Calu3 (cell line): ENCODE results near the gene CLDN20. TPM values are rescaled to one million over a fixed set of nuclear protein-coding genes. Genes with fewer than 3 reads are reported as not detected.

ENCODE experiments used
- BruUV-seq: library from RNA; stranded (reverse); fragments of 400-500 nt; replicated peaks from 2 replicates; lab custom pipeline; 2021; lab: Mats Ljungman, UMichigan
- CTCF ChIA-PET: fragments of 300-600 bp; sonication (Branson Sonifier 250); formaldehyde crosslinking; loops from one replicate; lab custom pipeline; 2022; ENCODE audit warnings: antibody characterized with exemption; lab: Charles Lee
- DNase-seq: peaks from one replicate; pipeline ENCODE4 v3.0.0; 2022
- H3K27ac Mint-ChIP-seq: one replicate; pipeline ENCODE4 v1.8.0; 2022; ENCODE audit warnings: mixed read lengths; ENCODE audit not compliant: unreplicated experiment
- H3K27me3 Mint-ChIP-seq: one replicate; pipeline ENCODE4 v1.8.0; 2022; ENCODE audit warnings: mixed read lengths; ENCODE audit not compliant: unreplicated experiment
- H3K36me3 Mint-ChIP-seq: one replicate; pipeline ENCODE4 v1.8.0; 2022; ENCODE audit warnings: mild to moderate bottlenecking, moderate library complexity, mixed read lengths; ENCODE audit not compliant: insufficient read depth, unreplicated experiment
- H3K4me1 Mint-ChIP-seq: one replicate; pipeline ENCODE4 v1.8.0; 2022; ENCODE audit warnings: mild to moderate bottlenecking, low read depth, mixed read lengths; ENCODE audit not compliant: unreplicated experiment
- H3K4me3 Mint-ChIP-seq: one replicate; pipeline ENCODE4 v1.8.0; 2022; ENCODE audit warnings: mild to moderate bottlenecking, low read depth, moderate library complexity, mixed read lengths; ENCODE audit not compliant: unreplicated experiment
- H3K9me3 Mint-ChIP-seq: one replicate; pipeline ENCODE4 v1.8.0; 2022; ENCODE audit warnings: low read depth, mixed read lengths; ENCODE audit not compliant: unreplicated experiment
- intact Hi-C: fragments of 100-400 bp; cut with micrococcal nuclease; formaldehyde crosslinking; loops from one replicate; pipeline ENCODE4 v1.10.0; 2022; ENCODE audit not compliant: unreplicated experiment
- total RNA-seq: library from RNA; stranded (reverse); gene quantifications from 2 replicates; pipeline ENCODE4 v1.2.3, GENCODE V29; 2022
- TF ChIP-seq, protein P1 (sequence below): fragments of 200-600 bp; IDR thresholded peaks from one replicate; pipeline ENCODE4 v1.8.0; 2022; ENCODE audit warnings: antibody characterized with exemption; ENCODE audit not compliant: unreplicated experiment

The CLDN20 gene
- total RNA-seq, 1 experiment from 2014 or later: not detected

DNA sequence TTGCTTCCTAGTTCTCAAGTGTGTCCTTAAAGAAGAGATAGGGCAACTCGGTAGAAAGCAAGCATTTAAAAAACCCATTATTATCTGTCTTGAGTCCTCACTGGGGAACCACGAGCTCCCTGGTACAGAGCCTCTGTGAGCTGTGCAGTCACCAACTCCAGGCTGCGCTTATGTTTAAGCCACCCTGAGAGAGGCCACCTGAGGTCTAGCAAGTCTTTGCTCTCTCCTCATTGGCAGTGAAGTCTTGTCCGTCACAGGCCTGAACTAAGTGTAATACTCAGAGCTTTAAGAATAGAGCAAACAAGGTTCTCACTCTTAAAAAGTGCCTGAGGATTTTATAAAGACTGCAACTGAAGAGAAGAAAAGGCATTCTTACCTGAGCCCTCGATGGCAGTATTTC, 3.9 kb upstream of the CLDN20 start:
- Mint-ChIP-seq H3K27me3 (no peaks in the 10 kb centered on the region), H3K27ac (no peak overlapping the region), H3K4me3 (no peak overlapping the region), H3K9me3 (no peaks in the 10 kb centered on the region), H3K36me3 (peaks cover 20% of the 10 kb centered on the region), H3K4me1 (no peaks in the 10 kb centered on the region)
- intact Hi-C loops: no loop called here
- no peak for DNase-seq
- TF ChIP-seq, protein P1, sequence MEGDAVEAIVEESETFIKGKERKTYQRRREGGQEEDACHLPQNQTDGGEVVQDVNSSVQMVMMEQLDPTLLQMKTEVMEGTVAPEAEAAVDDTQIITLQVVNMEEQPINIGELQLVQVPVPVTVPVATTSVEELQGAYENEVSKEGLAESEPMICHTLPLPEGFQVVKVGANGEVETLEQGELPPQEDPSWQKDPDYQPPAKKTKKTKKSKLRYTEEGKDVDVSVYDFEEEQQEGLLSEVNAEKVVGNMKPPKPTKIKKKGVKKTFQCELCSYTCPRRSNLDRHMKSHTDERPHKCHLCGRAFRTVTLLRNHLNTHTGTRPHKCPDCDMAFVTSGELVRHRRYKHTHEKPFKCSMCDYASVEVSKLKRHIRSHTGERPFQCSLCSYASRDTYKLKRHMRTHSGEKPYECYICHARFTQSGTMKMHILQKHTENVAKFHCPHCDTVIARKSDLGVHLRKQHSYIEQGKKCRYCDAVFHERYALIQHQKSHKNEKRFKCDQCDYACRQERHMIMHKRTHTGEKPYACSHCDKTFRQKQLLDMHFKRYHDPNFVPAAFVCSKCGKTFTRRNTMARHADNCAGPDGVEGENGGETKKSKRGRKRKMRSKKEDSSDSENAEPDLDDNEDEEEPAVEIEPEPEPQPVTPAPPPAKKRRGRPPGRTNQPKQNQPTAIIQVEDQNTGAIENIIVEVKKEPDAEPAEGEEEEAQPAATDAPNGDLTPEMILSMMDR: no peak
- CTCF ChIA-PET: no interaction called here
- BruUV-seq: no TSS peak

GRCh38 chr6:155260686-155261085, 3.1 kb upstream of the CLDN20 start:
- intact Hi-C loops: no loop called here
- no peaks in the 10 kb centered on the region for H3K27me3 Mint-ChIP-seq
- peaks cover 15% of the 10 kb centered on the region for H3K36me3 Mint-ChIP-seq
- BruUV-seq: no TSS peak
- TF ChIP-seq, protein P1: no peak
- H3K9me3 Mint-ChIP-seq: no peaks in the 10 kb centered on the region
- CTCF ChIA-PET: no interaction called here
- H3K4me3 Mint-ChIP-seq: no peak overlapping the region
- no peak for DNase-seq
- no peaks in the 10 kb centered on the region for H3K4me1 Mint-ChIP-seq
- no peak overlapping the region for H3K27ac Mint-ChIP-seq

- TF ChIP-seq, protein P1: no peak
- intact Hi-C loops: no loop called here
- BruUV-seq: no TSS peak
- no peak for DNase-seq
- Mint-ChIP-seq H3K27ac (no peak overlapping the region), H3K27me3 (no peaks in the 10 kb centered on the region), H3K4me1 (no peaks in the 10 kb centered on the region), H3K36me3 (peaks cover 11% of the 10 kb centered on the region), H3K4me3 (no peak overlapping the region), H3K9me3 (no peaks in the 10 kb centered on the region)
- CTCF ChIA-PET: no interaction called here
Observed at GRCh38 chr6:155261111-155261900, 2.5 kb upstream of the CLDN20 start.

DNA sequence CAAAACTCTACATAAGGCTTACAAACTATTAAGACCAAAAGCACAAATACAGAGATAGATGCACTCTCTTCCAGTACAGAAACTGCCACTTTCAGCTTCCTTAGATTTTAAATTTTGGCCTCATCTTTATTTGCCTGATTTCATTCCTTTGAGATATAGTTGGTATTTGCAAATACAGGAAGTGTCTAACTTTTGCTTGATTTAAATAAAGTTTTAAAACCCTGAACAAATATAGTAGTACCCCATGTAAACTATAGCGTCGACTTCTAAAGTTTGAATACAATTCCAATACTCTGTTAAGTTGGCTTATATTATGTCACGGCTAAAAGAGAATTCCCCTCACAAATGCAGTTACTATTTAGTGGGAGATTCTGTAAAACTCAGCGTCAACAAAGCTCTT, 1.2 kb upstream of the CLDN20 start:
- CTCF ChIA-PET: no interaction called here
- H3K27ac Mint-ChIP-seq: no peak overlapping the region
- no peaks in the 10 kb centered on the region for H3K9me3 Mint-ChIP-seq
- peaks cover 3% of the 10 kb centered on the region for H3K36me3 Mint-ChIP-seq
- no TSS peak for BruUV-seq
- TF ChIP-seq, protein P1: no peak
- no peaks in the 10 kb centered on the region for H3K27me3 Mint-ChIP-seq
- intact Hi-C loops: no loop called here
- DNase-seq: no peak
- no peak overlapping the region for H3K4me3 Mint-ChIP-seq
- H3K4me1 Mint-ChIP-seq: no peaks in the 10 kb centered on the region
